NCI-H2227 (cell line): ENCODE measurements around the gene HERPUD1.
A peak's percentile ranks its signal among the peaks of the same experiment; 100 is the strongest.
"Not testable (repeated sequence)": the region's sequence is repeated elsewhere in the genome, so short reads cannot be mapped to it uniquely, and the experiment has no call there.

Source experiments
- DNase-seq: peaks from one replicate; lab custom pipeline; 2025; ENCODE audit not compliant: unreplicated experiment; lab: John Stamatoyannopoulos, UW

Gene HERPUD1

GRCh38 chr16:56977823-56978430 is 46.0 kb downstream of the HERPUD1 start:
- no peak for DNase-seq

- no peak for DNase-seq
These were observed 48.2 kb downstream of the HERPUD1 start for GRCh38 chr16:56980201-56980535.

DNA sequence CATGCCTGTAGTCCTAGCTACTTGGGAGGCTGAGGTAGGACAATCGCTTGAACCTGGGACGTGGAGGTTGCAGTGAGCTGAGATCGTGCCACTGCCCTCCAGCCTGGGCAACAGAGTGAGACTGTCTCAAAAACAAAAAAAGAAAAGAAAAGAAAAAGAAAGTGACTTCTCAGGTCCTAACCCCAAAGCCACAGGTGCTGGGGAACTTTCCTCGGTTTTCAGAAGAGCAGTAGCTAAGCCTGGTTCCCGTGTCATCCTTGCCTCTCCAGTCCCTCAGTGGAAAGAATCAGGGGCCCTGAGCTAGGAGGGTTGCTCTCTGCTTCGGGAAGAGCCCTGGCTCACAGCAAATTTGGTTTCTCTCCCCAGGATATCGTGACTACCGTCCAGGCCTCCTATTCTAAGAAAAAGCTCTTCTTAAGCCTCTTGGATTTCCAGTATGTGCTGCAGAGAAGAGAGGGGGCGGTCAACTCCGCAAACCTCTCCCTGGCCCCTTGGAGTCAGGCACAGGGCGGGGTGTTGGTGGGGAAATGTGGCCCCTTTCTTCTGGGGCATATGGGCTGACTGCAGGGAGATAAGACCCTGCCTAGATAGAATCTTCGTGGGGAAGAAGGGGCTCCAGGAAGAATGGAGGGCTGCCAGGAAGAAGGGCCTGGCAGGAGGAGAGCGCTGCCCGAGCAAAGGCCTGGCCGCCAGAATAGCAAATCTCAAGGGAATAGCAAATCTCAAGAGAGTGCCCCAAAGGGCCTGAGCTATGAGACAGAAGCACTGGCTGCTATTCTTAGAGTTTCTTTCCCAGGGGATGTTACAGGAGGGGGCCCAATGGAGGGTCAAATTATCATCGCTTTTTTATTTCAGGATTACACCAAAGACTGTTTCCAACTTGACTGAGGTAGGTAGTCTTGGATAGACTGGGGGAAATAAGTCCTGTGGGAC is 49.1 kb downstream of the HERPUD1 start:
- no peak for DNase-seq

- DNase-seq: no peak
These were observed 49.9 kb downstream of the HERPUD1 start for GRCh38 chr16:56981729-56982271.

DNA sequence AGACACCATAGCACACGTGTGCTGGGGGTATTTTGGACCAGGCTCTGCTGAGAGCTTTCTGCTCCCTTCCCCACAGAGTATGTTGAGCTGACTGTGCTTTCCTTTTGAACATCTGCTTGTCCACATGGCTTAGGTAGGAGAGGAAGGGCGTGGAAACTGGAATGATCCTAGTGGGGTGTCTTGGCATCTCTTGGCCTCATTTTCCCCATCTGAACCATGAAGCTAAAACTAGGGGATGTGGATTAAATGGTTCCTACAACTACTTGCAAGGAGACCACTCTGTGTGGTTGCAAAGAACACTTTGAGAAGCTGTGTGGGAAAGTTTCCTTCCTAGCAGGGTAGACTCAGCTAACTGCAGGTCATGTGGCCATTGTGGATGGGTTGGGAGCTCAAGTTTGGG is 50.8 kb downstream of the HERPUD1 start:
- DNase-seq: no peak

GRCh38 chr16:56983211-56983751 is 51.3 kb downstream of the HERPUD1 start:
- no peak for DNase-seq

DNA sequence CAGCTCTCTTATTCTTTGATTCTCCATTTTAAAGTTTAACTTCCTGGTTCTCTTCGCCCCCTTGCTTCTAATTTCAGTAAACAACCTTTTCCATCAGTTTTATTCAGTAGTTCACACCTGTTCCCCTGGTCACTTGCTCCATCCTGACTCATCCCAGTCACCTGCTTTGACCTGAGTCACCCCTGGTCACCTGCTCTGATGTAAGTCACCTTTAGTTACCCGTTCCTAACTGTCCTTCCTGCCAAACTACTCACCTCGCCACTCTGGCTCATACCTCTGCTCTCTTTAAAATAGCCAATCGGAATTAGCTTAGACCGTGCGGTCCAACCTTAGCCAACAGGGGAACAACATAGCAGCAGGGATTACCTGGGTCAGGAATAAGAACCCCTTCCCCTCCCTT is 52.7 kb downstream of the HERPUD1 start:
- DNase-seq: no peak

GRCh38 chr16:56985288-56985961 is 53.5 kb downstream of the HERPUD1 start:
- DNase-seq: no peak

GRCh38 chr16:56985962-56986360 is 54.0 kb downstream of the HERPUD1 start:
- no peak for DNase-seq

- DNase-seq: no peak
These were observed 54.4 kb downstream of the HERPUD1 start for GRCh38 chr16:56986361-56986760.

DNA sequence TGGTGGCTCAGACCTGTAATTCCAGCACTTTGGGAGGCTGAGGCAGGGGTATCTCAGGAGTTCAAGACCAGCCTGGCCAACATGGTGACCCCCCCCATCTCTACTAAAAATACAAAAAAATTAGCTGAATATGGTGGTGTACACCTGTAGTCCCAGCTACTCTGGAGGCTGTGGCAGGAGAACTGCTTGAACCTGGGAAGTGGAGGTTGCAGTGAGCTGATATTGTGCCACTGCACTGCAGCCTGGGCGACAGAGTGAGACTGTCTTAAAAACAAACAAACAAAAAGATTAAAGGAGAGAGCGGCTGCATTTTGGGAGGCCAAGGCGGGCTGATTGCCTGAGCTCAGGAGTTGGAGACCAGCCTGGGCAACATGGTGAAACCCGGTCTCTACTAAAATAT is 55.0 kb downstream of the HERPUD1 start:
- not testable (repeated sequence) for DNase-seq

DNA sequence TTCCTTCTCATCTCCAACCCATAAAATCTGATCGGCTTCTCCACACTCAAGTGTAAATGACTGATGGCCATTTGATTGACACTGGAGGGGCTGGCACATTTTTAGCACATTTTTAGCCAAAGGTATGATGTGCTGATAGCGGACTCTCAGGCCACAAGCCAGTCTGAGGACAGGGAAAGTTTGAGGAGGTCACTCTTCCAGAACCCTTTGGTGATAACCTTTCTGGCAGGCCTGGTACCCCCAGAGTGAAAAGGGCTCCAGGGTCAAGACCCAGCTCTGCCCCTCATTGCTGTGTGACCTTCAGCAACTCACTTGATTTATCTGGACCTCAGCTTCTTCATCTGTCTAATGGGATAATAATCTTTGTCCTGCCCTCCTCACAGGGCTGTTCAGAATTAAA is 55.8 kb downstream of the HERPUD1 start:
- DNase-seq: no peak

- no peak for DNase-seq
These were observed 56.4 kb downstream of the HERPUD1 start for GRCh38 chr16:56988161-56988947.

DNA sequence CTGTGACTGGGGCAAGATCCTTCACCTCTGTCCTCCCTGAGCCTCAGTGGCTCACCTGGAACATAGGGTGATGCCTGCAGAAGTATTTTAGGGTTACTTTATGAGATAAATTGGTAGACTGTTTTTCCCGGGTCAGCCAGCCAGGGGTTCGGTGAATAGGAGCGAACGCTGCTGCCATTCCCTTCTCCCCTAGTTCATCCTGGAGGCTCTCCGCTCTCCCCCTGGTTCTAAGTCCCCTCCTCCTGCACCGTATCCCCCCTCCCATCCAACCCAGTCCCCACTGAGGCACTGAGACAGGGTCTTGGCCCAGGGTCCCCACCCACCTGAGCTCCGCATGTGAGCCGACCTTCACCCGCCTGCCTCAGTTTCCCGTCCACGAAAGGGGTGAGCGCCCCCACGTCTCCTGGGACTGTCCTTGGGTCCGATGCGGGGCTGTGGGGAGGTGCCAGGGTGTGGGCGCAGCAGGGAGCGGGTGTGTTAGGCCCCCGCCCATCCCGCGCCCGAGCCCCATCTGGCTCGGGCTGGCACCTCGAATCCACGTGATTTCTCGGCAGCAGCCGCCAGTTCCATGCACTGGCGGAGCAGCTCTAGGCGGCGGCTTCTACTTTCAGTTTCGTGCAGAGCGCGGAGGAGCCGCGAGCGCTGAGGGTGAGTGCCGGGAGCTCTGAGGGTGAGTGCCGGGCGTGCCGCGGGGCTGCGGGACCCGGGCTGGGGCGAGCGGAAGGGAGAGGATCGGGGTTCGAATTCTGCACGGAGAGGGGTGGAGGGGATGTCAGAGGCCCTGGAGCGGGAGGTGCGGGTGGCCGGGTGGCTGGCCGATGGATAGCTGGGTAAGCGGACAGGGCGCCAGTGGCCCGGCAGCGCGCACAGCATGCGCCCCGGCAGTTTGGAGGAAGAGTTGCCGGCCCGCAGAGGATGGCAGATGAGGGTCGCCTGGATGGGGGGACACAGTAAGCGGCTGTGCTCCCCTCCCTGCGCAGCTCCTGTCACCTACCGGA is 57.3 kb downstream of the HERPUD1 start, which contains the start of gene NLRC5:
Gene NLRC5 (plus strand): TSS at position 610 of the 998 bp plus-strand sequence. CDS start 31,156 bp downstream, outside the sequence.
- peak; percentile 81 for DNase-seq

DNA sequence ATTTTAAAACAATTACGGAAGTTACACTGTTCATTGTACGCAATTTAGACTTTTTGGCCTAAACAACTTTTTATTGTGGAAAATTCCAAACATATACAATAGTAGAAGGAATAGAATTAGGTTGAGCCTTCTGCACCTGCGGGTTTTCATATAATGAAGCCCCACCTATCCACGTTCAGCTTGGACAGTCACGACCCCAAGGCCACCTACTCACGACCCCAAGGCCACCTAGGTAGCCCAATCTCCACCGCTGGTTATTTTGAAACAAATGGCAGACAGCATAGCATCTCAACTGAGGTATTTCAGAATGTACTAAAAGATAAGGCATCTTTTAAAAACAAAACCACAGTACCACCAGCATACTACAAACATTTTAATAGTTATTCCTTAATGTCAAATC is 58.0 kb downstream of the HERPUD1 start:
- no peak for DNase-seq

DNA sequence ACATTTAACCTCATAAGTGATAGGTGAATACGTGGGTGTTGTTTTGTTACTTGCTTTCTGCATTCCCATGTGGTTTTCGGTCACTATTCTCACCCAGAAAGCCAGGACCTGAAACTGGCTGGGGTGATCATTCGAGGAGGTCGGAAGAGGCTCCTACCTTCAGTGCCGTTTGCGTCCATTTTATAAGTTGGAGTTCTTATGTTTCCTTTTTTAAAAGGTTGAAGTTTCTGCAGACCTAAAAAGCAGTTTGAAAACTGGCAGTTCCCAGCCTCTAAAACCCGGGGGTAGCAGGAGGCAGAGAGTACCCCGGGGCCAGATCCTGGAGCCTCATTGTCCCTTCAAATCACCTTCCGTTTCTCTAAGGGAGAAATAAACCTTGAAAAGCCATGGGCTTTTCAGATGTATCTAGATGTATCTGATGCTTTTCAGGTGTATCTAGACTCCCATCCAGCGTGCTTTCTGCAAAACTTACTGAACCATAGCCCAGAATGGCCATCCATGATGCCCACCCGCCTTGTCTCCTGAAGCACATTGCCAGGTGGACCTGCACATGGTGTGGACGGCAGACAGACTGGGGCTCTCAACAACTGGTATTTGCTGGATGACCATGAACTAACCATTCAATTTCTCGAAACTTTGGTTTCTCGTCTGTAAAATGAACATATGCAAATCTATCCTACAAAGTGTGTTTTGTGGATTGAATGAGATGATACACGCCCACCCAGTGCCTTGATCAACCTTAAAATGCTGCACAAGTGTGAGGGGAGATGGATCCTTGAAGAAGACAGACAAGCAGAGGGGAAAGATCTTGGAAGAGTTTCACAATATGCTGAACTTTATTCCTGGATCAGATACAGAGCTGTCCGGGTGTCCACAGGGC is 58.7 kb downstream of the HERPUD1 start:
- DNase-seq: no peak

DNA sequence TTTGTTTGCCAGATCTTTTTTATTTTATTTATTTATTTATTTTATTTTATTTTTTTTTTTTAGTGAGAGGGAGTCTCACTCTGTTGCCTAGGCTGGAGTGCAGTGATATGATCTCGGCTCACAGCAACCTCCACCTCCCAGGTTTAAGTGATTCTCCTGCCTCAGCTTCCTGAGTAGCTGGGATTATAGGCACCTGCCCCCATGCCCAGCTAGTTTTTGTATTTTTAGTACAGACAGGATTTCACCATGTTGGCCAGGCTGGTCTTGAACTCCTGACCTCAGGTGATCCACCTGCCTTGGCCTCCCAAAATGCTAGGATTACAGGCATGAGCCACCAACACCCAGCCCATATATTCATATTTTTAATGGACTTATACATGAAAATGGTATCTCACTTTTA is 60.5 kb downstream of the HERPUD1 start:
- not testable (repeated sequence) for DNase-seq

GRCh38 chr16:56993204-56993603 is 61.3 kb downstream of the HERPUD1 start:
- DNase-seq: no peak
